Smooth muscle cell (in vitro differentiated cells): ENCODE results near the gene DENND1C. TPM values are rescaled to one million over a fixed set of nuclear protein-coding genes. Genes with fewer than 3 reads are reported as not detected.

ENCODE experiments used
- DNase-seq: peaks from one replicate; lab custom pipeline; 2025; ENCODE audit not compliant: unreplicated experiment; lab: John Stamatoyannopoulos, UW
- H2AFZ ChIP-seq: fragments of 200-600 bp; sonication (generic); 2 replicates; pipeline ENCODE4 v1.6.0; 2016; ENCODE audit warnings: antibody characterized with exemption, low read depth, mild to moderate bottlenecking
- H3F3A ChIP-seq: fragments of 200-600 bp; sonication (generic); 2 replicates; pipeline ENCODE4 v1.6.0; 2017; ENCODE audit warnings: antibody characterized with exemption, low read depth
- H3K27ac ChIP-seq: fragments of 200-600 bp; sonication (generic); 2 replicates; pipeline ENCODE4 v1.5.1; 2016; ENCODE audit warnings: low read depth, mild to moderate bottlenecking
- H3K27me3 ChIP-seq: fragments of 200-600 bp; sonication (generic); 2 replicates; pipeline ENCODE4 v1.6.1; 2016; ENCODE audit warnings: low read depth, mild to moderate bottlenecking
- H3K36me3 ChIP-seq: fragments of 200-600 bp; sonication (generic); 2 replicates; pipeline ENCODE4 v1.5.1; 2016; ENCODE audit warnings: low read depth
- H3K4me1 ChIP-seq: fragments of 200-600 bp; sonication (generic); 2 replicates; pipeline ENCODE4 v1.5.1; 2016; ENCODE audit warnings: low read depth
- H3K4me2 ChIP-seq: fragments of 200-600 bp; sonication (generic); 2 replicates; pipeline ENCODE4 v1.6.0; 2016; ENCODE audit warnings: mild to moderate bottlenecking
- H3K4me3 ChIP-seq: fragments of 200-600 bp; sonication (generic); 2 replicates; pipeline ENCODE4 v1.5.1; 2016; ENCODE audit warnings: mild to moderate bottlenecking
- H3K79me2 ChIP-seq: fragments of 200-600 bp; sonication (generic); 2 replicates; pipeline ENCODE4 v1.6.0; 2016; ENCODE audit warnings: low read depth, mild to moderate bottlenecking
- H3K9ac ChIP-seq: fragments of 200-600 bp; sonication (generic); 2 replicates; pipeline ENCODE4 v1.6.0; 2016; ENCODE audit warnings: low read depth
- H3K9me3 ChIP-seq: fragments of 200-600 bp; sonication (generic); replicated peaks from 2 replicates; pipeline ENCODE4 v1.5.1; 2016; ENCODE audit warnings: low read depth
- H4K20me1 ChIP-seq: fragments of 200-600 bp; sonication (generic); 2 replicates; pipeline ENCODE4 v1.6.0; 2016; ENCODE audit warnings: low read depth
- WGBS: methylation state at CpG from one replicate; pipeline ENCODE4 v1.1.7; 2016; ENCODE audit warnings: low lambda C conversion rate; 5-methylcytosine and 5-hydroxymethylcytosine counted together
- polyA plus RNA-seq: library from polyadenylated mRNA; unstranded; fragments of >200 nt; fragmentation: Nextera tagmentation; extraction: Ambion mirVana; gene quantifications from 2 replicates; pipeline ENCODE4 v1.2.1, GENCODE V29; 2016
- total RNA-seq: library from RNA; depleted of rRNA; stranded (reverse); fragments of >200 nt; gene quantifications from 2 replicates; pipeline ENCODE4 v1.2.3, GENCODE V29; 2014
- TF ChIP-seq, protein P1 (sequence below): fragments of 200-600 bp; sonication (generic); IDR thresholded peaks from 2 replicates; pipeline ENCODE4 v1.5.1; 2017; ENCODE audit warnings: borderline replicate concordance, mild to moderate bottlenecking, antibody characterized with exemption; ENCODE audit not compliant: insufficient read depth, poor library complexity, severe bottlenecking

DENND1C gene
- total and polyA plus RNA-seq, 2 experiments from 2014 or later = 0.67 TPM; not detected in 1

DNA sequence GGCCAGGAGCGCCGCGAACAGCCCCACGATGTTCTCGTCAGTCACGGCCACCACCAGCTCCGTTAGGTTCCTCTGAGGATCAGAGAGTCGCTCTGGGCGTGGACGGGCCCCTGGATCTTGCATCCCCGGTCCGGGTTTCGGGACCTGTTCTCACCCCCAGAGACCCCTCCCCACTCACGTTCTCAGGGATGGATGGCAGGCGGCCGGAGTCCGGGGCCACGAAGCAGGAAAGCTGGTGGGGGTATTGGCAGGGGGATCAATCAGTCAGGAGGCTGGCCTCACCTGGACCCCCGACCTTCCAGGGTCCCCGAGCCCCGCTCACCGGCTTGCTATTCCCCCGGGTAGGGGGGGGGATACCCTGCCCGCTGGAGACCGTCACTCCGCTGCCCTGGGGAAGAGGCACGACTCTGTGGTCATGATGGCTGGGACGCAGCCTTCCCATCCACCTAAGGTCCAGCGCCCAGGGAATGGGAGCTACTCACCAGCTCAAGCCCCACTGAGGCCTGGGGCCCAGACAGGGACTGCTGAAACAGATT is 4.6 kb downstream of the DENND1C start:
- no peak overlapping the region for H3K27ac ChIP-seq
- WGBS = 20% methylated on average over 27 of the region's 29 CpGs
- peak overlapping the region; percentile 78 for H3K4me2 ChIP-seq
- H4K20me1 ChIP-seq = no peaks in the 10 kb centered on the region
- peaks cover 23% of the 10 kb centered on the region for H3K27me3 ChIP-seq
- H3F3A ChIP-seq = no peaks in the 10 kb centered on the region
- H3K36me3 ChIP-seq = no peaks in the 10 kb centered on the region
- TF ChIP-seq, protein P1, sequence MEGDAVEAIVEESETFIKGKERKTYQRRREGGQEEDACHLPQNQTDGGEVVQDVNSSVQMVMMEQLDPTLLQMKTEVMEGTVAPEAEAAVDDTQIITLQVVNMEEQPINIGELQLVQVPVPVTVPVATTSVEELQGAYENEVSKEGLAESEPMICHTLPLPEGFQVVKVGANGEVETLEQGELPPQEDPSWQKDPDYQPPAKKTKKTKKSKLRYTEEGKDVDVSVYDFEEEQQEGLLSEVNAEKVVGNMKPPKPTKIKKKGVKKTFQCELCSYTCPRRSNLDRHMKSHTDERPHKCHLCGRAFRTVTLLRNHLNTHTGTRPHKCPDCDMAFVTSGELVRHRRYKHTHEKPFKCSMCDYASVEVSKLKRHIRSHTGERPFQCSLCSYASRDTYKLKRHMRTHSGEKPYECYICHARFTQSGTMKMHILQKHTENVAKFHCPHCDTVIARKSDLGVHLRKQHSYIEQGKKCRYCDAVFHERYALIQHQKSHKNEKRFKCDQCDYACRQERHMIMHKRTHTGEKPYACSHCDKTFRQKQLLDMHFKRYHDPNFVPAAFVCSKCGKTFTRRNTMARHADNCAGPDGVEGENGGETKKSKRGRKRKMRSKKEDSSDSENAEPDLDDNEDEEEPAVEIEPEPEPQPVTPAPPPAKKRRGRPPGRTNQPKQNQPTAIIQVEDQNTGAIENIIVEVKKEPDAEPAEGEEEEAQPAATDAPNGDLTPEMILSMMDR = no peak
- H2AFZ ChIP-seq = peak overlapping the region; percentile 39
- H3K79me2 ChIP-seq = no peaks in the 10 kb centered on the region
- no peak for DNase-seq
- H3K4me1 ChIP-seq = peaks cover 9% of the 10 kb centered on the region
- no peaks in the 10 kb centered on the region for H3K9me3 ChIP-seq
- H3K9ac ChIP-seq = no peak overlapping the region
- H3K4me3 ChIP-seq = peak overlapping the region; percentile 25

DNA sequence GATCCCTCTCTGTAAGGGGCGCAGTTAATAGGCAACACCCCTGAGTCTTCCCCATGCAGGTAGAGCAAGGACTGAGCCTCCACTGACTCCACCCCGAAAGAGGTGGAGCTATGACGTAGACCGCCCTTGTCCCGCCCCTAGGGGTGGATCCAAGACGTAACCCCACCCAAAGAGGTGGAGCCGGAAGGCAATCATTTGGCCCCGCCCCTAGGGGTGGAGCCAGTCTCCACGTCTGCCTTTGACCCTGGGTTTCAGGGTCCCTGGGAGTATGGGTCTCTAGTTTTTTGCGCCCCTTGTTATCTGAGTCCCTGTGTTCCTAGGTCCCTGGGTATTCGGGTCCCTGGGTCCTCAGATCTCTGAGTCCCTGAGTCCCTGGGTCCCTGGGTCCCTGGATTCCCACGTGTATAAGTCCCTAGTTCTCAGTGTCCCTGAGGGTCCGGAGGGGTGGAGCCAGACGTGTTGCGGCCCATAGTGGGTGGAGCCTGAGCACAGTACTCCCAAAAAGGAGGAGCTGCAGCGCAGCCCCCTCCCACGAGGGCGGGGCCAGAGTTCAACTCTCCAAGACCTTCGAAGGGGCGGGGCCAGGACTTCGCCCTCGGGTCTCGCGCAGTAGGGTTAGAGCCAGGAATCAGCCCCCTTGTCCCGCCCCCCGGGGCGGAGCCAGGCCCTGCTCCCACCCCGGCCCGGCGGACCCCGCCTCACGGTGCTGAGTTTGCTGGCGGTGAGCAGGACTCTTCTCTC is 5.3 kb downstream of the DENND1C start:
- no peak overlapping the region for H3K27ac ChIP-seq
- TF ChIP-seq, protein P1 = no peak
- H3K36me3 ChIP-seq = no peaks in the 10 kb centered on the region
- peak overlapping the region; percentile 25 for H3K4me3 ChIP-seq
- peaks cover 9% of the 10 kb centered on the region for H3K4me1 ChIP-seq
- peaks cover 23% of the 10 kb centered on the region for H3K27me3 ChIP-seq
- no peaks in the 10 kb centered on the region for H3F3A ChIP-seq
- no peak overlapping the region for H3K9ac ChIP-seq
- no peaks in the 10 kb centered on the region for H4K20me1 ChIP-seq
- peak overlapping the region; percentile 39 for H2AFZ ChIP-seq
- H3K9me3 ChIP-seq = no peaks in the 10 kb centered on the region
- DNase-seq = no peak
- no peaks in the 10 kb centered on the region for H3K79me2 ChIP-seq
- 3% methylated on average over 23 of the region's 33 CpGs for WGBS
- peak overlapping the region; percentile 78 for H3K4me2 ChIP-seq

DNA sequence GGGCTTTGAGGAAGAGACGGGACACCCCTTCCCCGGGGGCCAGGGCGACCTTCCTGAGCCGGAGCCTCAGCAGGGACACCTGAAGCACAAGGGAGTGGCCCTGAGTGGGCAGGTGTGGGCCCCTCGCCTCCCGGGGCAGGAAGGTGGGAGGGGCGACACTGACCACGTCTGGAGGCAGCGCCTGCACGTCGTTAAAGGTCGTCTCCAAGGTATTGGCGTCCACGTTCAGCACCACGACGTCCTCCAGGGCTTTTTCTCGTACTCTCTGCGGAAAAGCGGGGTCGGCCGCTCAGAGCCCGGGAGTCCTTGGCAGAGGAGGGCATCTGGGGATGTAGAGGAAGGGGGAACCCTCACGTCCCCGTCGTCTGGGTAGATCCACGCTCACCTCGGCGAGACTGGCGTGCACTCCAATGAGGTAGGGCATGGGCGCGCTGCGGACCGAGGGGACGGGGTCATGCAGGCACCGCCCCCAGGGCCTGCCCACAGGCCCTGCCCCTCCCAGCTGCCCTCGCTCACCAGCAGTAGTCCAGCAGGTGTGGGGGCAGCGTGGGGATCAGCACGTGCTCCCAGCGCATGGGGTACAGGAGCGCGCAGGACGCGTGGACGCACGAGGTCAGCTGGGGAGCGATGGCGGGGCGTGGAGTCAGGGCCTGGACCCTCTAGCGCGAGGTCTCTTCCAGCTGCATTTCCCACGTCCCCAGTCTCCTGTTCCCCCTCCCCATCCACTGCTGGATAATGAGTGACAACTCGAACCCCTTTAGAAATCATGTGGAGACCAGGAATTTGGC is 6.1 kb downstream of the DENND1C start:
- Histone ChIP-seq H3K4me3 (no peak overlapping the region), H3K4me1 (peaks cover 9% of the 10 kb centered on the region), H3K79me2 (no peaks in the 10 kb centered on the region), H3K9me3 (no peaks in the 10 kb centered on the region), H3K36me3 (no peaks in the 10 kb centered on the region), H3F3A (no peaks in the 10 kb centered on the region), H2AFZ (no peak overlapping the region), H3K27me3 (peaks cover 23% of the 10 kb centered on the region), H3K9ac (no peak overlapping the region), H4K20me1 (no peaks in the 10 kb centered on the region), H3K4me2 (peak overlapping the region; percentile 78), H3K27ac (no peak overlapping the region)
- TF ChIP-seq, protein P1 = no peak
- WGBS = 6% methylated on average over 44 of the region's 52 CpGs
- DNase-seq = no peak
